ENCODE measurements around the gene CRYBG3. TPM values are rescaled to one million over a fixed set of nuclear protein-coding genes. Genes with fewer than 3 reads are reported as not detected.

Gene CRYBG3
- total and polyA plus RNA-seq, 2 experiments from 2014 or later = 4.3 to 16.9 TPM

DNA sequence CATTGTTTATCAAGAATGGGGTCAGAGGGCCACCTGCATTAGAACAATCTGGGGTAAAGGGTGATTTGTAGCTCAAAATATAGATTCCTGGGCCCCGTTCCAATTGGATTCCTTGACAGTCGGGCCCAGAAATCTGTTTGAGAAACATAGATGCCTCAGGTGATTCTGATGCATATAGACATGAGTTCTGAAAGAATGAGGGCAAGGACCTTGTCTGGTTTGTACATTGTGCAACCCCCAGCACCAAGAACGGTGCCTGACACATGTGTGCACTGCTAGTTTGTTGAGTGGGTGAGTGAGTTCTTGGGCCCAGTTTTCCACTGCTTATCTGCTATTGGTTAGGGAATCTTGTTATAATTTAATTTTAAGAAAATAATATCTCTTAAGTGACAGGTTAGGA lies 16.6 kb downstream of the CRYBG3 start:
- H3K9me3 ChIP-seq (ENCODE audit: low read depth) = no peaks in the 10 kb centered on the region
- in situ Hi-C loops (cut with MboI) = no loop called here
- DNase-seq = no peak
- no peaks in the 10 kb centered on the region for H4K20me1 ChIP-seq (ENCODE audit: insufficient read depth)
- no peak for TF ChIP-seq EZH2phosphoT487 (IDR thresholded peaks at IDR 0.05; ENCODE audit: insufficient read depth, low read depth)
- TF ChIP-seq EZH2 (IDR thresholded peaks at IDR 0.05; ENCODE audit: insufficient read depth, poor library complexity, severe bottlenecking) = no peak
- no peaks in the 10 kb centered on the region for H3K36me3 ChIP-seq (ENCODE audit: low read depth)
- H3K4me3 ChIP-seq = no peak overlapping the region
- H3K27me3 ChIP-seq (replicated peaks; ENCODE audit: insufficient read depth) = no peaks in the 10 kb centered on the region
- WGBS, 2 experiments (ENCODE audit: low coverage in 1 of 2, low lambda C conversion rate in 2 of 2, missing lambda C conversion rate in 2 of 2) = 98% methylated on average over 3 of the region's 3 CpGs
- 0 out of 2 replicates have a peak, but pooled peaks cover 12% of the 10 kb centered on the region for H3K4me1 ChIP-seq (ENCODE audit: insufficient read depth)
- no peak overlapping the region for H3K27ac ChIP-seq
- peaks cover 59% of the 10 kb centered on the region; the same call in 1 of the 2 replicates for H3K79me2 ChIP-seq (ENCODE audit: insufficient read depth)
- H3F3A ChIP-seq (ENCODE audit: insufficient read depth) = peaks cover 10% of the 10 kb centered on the region; the same call in 1 of the 2 replicates
- no peak overlapping the region for H3K9ac ChIP-seq
- no peak overlapping the region for H3K4me2 ChIP-seq (ENCODE audit: unreplicated experiment)
- no peak overlapping the region for H2AFZ ChIP-seq
- H3K9me2 ChIP-seq (ENCODE audit: insufficient read depth) = no peaks in the 10 kb centered on the region

DNA sequence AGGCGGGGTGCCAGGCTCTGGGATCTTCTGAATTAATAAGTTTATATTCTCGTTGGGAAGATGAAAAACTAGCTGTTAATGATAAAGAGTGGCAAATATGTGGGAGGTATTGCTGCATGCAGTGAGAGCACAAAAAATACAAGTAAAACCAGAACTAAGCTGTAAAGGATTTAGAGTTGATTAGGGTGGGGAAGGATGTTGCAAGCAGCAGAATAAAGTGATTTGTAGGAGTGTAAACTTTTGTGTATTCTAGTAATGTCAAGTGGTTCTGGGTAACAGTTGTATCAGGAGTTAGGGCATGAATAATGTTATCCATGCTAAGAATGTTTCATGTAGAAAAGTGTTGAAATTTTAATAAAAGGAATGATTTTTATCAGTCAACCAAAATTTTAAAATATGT lies 18.1 kb downstream of the CRYBG3 start:
- WGBS, 2 experiments (ENCODE audit: low coverage in 1 of 2, low lambda C conversion rate in 2 of 2, missing lambda C conversion rate in 2 of 2) = 61 to 62% methylated on average over 2 of the region's 2 CpGs
- DNase-seq = no peak

DNA sequence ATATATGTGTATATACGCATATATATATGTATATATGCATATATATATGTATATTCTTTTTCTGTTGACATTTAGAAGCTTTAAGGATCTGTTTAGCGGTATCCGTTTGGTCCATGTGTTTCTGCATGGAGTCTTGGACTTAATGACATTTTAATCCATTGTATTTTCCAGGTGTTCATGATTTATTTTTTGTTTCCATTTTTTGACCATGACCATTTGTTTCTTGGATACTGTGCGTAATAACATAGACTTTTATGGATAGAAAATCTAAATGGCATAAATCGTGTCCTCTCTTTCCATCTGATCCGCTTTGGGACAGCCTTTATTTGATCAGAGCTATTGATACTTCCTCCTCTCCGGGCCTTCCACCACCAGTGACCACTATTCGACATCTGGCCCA lies 19.5 kb downstream of the CRYBG3 start:
- H3K9me2 ChIP-seq (ENCODE audit: insufficient read depth) = no peaks in the 10 kb centered on the region
- TF ChIP-seq EZH2 (IDR thresholded peaks at IDR 0.05; ENCODE audit: insufficient read depth, poor library complexity, severe bottlenecking) (no peak), EZH2phosphoT487 (IDR thresholded peaks at IDR 0.05; ENCODE audit: insufficient read depth, low read depth) (no peak)
- in situ Hi-C loops (cut with MboI) = no loop called here
- H3K79me2 ChIP-seq (ENCODE audit: insufficient read depth) = peaks cover 49% of the 10 kb centered on the region
- no peak overlapping the region for H3K4me2 ChIP-seq (ENCODE audit: unreplicated experiment)
- no peaks in the 10 kb centered on the region for H3K9me3 ChIP-seq (ENCODE audit: low read depth)
- no peak overlapping the region for H2AFZ ChIP-seq
- no peaks in the 10 kb centered on the region for H3K36me3 ChIP-seq (ENCODE audit: low read depth)
- 0 out of 2 replicates have a peak, but pooled peaks cover under 1% of the 10 kb centered on the region for H3F3A ChIP-seq (ENCODE audit: insufficient read depth)
- H3K4me3 ChIP-seq = no peak overlapping the region
- no peaks in the 10 kb centered on the region for H4K20me1 ChIP-seq (ENCODE audit: insufficient read depth)
- no peaks in the 10 kb centered on the region for H3K4me1 ChIP-seq (ENCODE audit: insufficient read depth)
- no peak overlapping the region for H3K9ac ChIP-seq
- DNase-seq = no peak
- H3K27me3 ChIP-seq (replicated peaks; ENCODE audit: insufficient read depth) = no peaks in the 10 kb centered on the region
- WGBS, 2 experiments (ENCODE audit: low coverage in 1 of 2, low lambda C conversion rate in 2 of 2, missing lambda C conversion rate in 2 of 2) = 97 to 98% methylated on average over 8 of the region's 8 CpGs
- no peak overlapping the region for H3K27ac ChIP-seq

More for the DNA sequence above, 18.1 kb downstream of the CRYBG3 start:
- Histone ChIP-seq H3K27me3 (replicated peaks; ENCODE audit: insufficient read depth) (no peaks in the 10 kb centered on the region), H4K20me1 (ENCODE audit: insufficient read depth) (no peaks in the 10 kb centered on the region), H3K4me2 (ENCODE audit: unreplicated experiment) (no peak overlapping the region), H3K27ac (no peak overlapping the region), H3K9ac (no peak overlapping the region), H3K9me2 (ENCODE audit: insufficient read depth) (no peaks in the 10 kb centered on the region), H3K79me2 (ENCODE audit: insufficient read depth) (peaks cover 58% of the 10 kb centered on the region), H3K36me3 (ENCODE audit: low read depth) (no peaks in the 10 kb centered on the region), H3K9me3 (ENCODE audit: low read depth) (no peaks in the 10 kb centered on the region), H3F3A (ENCODE audit: insufficient read depth) (peaks cover 10% of the 10 kb centered on the region; the same call in 1 of the 2 replicates), H2AFZ (no peak overlapping the region), H3K4me3 (no peak overlapping the region), H3K4me1 (ENCODE audit: insufficient read depth) (0 out of 2 replicates have a peak, but pooled peaks cover 12% of the 10 kb centered on the region)
- TF ChIP-seq EZH2 (IDR thresholded peaks at IDR 0.05; ENCODE audit: insufficient read depth, poor library complexity, severe bottlenecking) = no peak
- no peak for TF ChIP-seq EZH2phosphoT487 (IDR thresholded peaks at IDR 0.05; ENCODE audit: insufficient read depth, low read depth)
- in situ Hi-C loops (cut with MboI) = no loop called here

DNA sequence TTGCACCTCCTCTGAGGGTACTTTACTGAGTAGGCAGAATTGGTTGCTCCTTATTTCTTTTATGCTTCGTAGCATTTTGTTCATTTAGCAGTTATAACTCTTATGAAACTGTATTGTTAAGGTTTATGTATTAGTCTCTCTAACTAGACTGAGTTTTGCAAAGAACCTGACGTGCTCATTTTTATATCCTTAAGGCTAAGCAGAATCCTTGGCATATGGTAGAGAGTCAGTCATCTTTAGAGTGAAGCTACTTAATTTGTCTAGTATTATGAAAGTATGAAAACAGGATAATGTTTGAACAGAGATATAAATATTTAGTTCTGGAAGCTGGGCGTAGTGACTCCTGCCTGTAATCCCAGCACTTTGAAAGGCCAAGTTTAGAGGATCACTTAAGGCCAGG lies 20.1 kb downstream of the CRYBG3 start:
- H3K4me2 ChIP-seq (ENCODE audit: unreplicated experiment) = no peak overlapping the region
- no peak overlapping the region for H3K4me3 ChIP-seq
- H3K9ac ChIP-seq = no peak overlapping the region
- WGBS, 2 experiments (ENCODE audit: low coverage in 1 of 2, low lambda C conversion rate in 2 of 2, missing lambda C conversion rate in 2 of 2) = 96 to 100% methylated on average over 3 of the region's 3 CpGs
- H3K27ac ChIP-seq = no peak overlapping the region
- H3K79me2 ChIP-seq (ENCODE audit: insufficient read depth) = peaks cover 42% of the 10 kb centered on the region
- no peaks in the 10 kb centered on the region for H3K4me1 ChIP-seq (ENCODE audit: insufficient read depth)
- TF ChIP-seq EZH2phosphoT487 (IDR thresholded peaks at IDR 0.05; ENCODE audit: insufficient read depth, low read depth) (no peak), EZH2 (IDR thresholded peaks at IDR 0.05; ENCODE audit: insufficient read depth, poor library complexity, severe bottlenecking) (no peak)
- H3F3A ChIP-seq (ENCODE audit: insufficient read depth) = no peaks in the 10 kb centered on the region
- no peaks in the 10 kb centered on the region for H3K36me3 ChIP-seq (ENCODE audit: low read depth)
- no peak for DNase-seq
- H4K20me1 ChIP-seq (ENCODE audit: insufficient read depth) = no peaks in the 10 kb centered on the region
- H3K27me3 ChIP-seq (replicated peaks; ENCODE audit: insufficient read depth) = no peaks in the 10 kb centered on the region
- H3K9me2 ChIP-seq (ENCODE audit: insufficient read depth) = no peaks in the 10 kb centered on the region
- no peaks in the 10 kb centered on the region for H3K9me3 ChIP-seq (ENCODE audit: low read depth)
- no peak overlapping the region for H2AFZ ChIP-seq
- in situ Hi-C loops (cut with MboI) = no loop called here

- no peak overlapping the region for H2AFZ ChIP-seq
- H3K27ac ChIP-seq = no peak overlapping the region
- TF ChIP-seq EZH2phosphoT487 (IDR thresholded peaks at IDR 0.05; ENCODE audit: insufficient read depth, low read depth) = no peak
- no peak for TF ChIP-seq EZH2 (IDR thresholded peaks at IDR 0.05; ENCODE audit: insufficient read depth, poor library complexity, severe bottlenecking)
- H3K36me3 ChIP-seq (ENCODE audit: low read depth) = no peaks in the 10 kb centered on the region
- H4K20me1 ChIP-seq (ENCODE audit: insufficient read depth) = no peaks in the 10 kb centered on the region
- no peaks in the 10 kb centered on the region for H3K27me3 ChIP-seq (replicated peaks; ENCODE audit: insufficient read depth)
- no peak overlapping the region for H3K4me3 ChIP-seq
- H3K79me2 ChIP-seq (ENCODE audit: insufficient read depth) = peaks cover 31% of the 10 kb centered on the region
- no peak overlapping the region for H3K4me2 ChIP-seq (ENCODE audit: unreplicated experiment)
- in situ Hi-C loops (cut with MboI) = no loop called here
- no peaks in the 10 kb centered on the region for H3K9me3 ChIP-seq (ENCODE audit: low read depth)
- H3K9me2 ChIP-seq (ENCODE audit: insufficient read depth) = no peaks in the 10 kb centered on the region
- H3K4me1 ChIP-seq (ENCODE audit: insufficient read depth) = no peaks in the 10 kb centered on the region
- no peak for DNase-seq
- no peak overlapping the region for H3K9ac ChIP-seq
- H3F3A ChIP-seq (ENCODE audit: insufficient read depth) = no peaks in the 10 kb centered on the region
- WGBS, 2 experiments (ENCODE audit: low coverage in 1 of 2, low lambda C conversion rate in 2 of 2, missing lambda C conversion rate in 2 of 2) = 98 to 99% methylated on average over 3 of the region's 3 CpGs
Observed at GRCh38 chr3:97848779-97849178, 27.0 kb downstream of the CRYBG3 start.
